Inflammatory macrophage treated with lipopolysaccharide for 4 hours (primary cell): Measurements from ENCODE around the gene ZSWIM3.
"Not testable (repeated sequence)": the region's sequence is repeated elsewhere in the genome, so short reads cannot be mapped to it uniquely, and the experiment has no call there.

ENCODE experiments used
- DNase-seq: peaks from one replicate; pipeline ENCODE4 v3.0.0-alpha.2; 2020

ZSWIM3 gene

DNA sequence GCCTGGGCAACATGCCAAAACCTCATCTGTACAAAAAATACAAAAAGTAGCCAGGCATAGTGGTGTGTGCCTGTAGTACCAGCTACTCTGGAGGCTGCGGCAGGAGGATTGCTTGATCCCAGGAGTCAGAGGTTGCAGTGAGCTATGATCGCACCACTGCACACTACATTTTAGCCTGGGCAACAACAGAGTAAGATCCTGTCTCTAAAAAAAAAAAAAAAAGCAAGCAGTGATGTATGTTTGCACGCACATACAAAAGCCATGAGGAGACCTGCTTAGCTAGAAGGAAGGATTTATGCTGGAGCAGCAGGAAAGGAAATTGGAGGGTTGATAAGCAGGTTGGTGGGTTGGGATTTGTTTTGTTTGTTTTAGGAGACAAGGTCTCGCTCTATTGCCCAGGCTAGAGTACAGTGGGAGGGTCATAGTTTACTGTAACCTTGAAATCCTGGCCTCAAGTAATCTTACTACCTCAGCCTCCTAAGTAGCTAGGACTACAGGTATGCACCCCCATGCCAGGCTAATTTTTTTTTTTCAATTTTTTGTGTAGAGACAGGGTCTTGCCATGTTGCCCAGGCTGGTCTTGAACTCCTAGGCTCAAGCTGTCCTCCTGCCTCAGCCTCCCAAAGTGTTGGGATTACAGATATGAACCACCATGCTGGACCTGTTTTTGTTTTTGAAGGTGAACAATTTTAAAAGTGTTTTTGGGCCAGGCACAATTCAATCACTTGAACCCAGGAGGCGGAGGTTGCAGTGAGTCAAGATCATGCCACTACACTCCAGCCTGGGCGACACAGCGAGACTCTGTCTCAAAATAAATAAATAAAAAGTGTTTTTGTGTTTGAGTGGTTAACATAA, 4.0 kb downstream of the ZSWIM3 start:
- DNase-seq: no peak

DNA sequence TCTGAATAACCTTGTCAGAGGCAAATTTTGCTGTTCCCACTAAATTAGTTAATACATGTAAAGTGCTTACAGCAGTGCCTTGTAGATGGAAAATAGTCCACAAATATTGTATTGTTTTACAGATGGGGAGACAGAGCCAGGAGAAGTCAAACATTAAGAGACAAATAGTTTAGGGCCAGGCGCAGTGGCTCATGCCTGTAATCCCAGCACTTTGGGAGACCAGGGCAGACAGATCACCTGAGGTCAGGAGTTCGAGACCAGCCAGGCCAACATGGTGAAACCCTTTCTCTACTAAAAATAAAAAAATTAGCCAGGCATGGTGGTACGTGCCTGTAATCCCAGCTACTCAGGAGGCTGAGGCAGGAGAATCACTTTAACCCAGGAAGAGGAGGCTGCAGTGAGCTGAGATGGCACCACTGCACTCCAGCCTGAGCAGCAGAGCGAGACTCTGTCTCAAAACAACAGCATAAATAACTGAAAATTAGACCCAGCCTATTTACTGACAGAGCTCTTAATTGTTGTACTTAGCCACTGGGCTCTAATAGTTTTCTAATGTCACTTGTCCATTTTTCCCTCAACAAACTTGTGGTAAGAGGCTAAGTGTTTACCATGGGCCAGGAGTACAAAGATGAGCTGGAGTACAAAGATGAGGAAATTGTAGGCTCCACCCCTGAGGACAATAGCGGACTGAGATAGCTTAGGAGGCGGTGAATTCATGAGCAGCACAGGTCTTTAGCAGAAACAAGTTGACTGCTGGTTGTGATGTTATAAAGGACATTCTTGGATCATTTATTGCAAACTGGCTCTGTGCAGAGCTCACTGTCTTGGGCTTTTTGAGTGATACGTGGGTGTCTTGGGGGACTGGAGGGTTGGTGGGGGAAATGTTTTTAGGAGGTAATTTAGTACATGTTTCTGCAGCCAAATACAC, 6.4 kb downstream of the ZSWIM3 start:
- DNase-seq: no peak

DNA sequence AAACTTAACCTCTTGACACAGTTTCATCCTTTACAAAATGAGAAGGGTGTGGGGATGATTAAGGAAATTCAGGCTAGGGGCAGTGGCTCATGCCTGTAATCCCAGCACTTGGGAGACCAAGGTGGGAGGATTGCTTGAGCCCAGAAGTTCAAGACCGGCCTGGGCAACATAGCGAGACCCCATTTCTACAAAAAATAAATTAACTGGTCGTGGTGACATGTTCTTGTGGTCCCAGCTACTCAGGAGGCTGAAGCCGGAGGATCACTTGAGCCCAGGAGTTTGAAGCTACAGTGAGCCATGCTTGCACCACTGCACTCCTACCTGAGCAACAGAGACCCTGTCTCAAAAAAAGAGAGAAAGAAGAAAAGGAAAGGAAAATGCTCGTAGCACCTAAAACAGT, 9.0 kb downstream of the ZSWIM3 start:
- no peak for DNase-seq

DNA sequence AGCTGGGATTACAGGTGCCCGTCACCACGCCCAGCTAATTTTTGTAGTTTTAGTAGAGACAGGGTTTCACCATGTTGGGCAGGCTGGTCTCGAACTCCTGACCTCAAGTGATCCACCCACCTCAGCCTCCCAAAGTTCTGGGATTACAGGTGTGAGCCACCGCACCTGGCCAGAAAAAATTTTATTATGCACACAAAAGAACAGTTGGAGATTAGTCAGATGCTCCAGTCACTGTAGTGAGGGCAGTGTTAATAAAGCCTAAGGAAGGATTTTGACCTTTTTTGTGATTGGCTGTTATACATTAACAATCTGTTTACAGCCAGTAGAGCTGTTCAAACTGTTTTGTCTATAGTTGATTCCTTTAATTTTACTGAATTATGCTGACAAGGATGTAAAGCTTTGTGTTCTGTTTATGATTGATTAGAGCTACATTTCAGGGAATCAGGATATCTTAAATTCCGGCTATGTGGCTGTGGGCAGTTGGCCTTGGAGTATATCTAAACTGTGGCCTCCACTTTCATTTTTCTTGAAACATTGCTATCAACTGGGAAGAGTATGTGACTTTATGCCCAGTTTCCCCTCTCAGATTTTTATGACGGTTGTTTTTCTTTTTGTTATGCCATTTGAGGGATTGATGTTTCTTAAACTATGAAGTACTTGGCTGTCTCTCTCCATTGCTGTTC, 9.9 kb downstream of the ZSWIM3 start:
- no peak for DNase-seq

DNA sequence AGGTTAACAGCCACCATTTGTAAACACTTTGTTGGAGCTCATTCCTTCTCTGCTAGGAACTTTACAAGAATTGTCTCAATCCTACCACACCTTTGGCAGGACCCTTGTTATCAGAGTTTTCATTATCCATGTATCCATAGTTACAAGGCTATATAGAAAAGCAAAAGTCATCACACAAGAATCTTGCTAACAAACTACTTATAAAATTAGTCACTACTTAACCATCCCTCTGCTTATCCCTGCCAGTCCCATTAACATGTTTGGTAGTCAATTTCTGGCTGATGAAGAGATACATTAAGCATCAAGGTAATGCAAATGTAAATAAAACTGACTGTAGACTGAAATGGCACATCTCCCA, 10.4 kb downstream of the ZSWIM3 start:
- DNase-seq: no peak

DNA sequence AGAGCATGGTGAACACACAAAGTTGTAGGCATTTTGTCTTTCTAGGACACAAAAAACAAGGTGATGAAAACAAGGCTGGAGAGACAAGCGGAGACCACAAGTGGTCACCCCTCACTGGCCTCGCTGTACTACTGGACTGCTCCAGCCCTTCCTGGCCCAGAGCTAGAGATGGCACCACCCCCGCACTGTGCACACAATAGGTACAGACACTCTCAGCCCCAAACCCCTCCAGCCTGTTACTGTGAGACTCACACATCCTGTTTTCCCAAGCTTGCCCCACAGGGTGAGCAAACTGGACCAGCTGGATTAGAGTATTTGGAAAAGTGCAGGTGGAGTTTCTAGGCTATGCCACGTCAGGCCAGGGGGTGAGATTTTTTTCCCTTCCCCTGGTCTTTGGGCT, 15.2 kb downstream of the ZSWIM3 start:
- no peak for DNase-seq

DNA sequence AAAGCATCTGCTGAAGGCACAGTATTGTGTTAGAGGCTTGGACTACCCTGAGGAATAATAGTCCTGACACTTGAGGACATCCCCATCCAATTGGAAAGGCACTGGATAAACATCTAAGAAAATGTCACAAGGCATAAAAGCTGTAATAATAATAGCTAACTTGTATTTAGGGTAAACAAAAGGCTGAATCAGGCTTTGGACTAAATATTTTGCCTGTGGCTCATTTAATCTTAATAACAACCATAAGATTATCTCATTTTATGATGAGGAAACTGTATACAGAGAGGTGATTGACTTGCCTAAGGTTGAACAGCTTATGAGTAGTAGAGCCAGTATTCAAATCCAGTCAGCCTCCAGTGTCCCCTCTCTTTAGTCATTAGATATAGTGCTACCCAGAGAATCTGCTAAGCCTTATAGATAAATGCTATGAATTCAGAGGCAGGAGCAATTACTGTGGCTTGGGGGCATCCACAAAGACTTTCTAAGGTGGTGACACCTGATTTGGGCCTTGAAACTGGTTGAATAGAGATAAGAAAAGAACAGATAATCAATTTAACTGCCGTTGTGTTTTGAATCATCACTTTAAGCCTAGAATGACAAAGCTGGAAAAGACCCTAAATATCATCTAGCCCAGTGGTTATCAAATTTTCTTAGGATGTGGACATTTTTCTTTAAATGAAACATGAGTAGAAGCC, 16.1 kb downstream of the ZSWIM3 start:
- no peak for DNase-seq

DNA sequence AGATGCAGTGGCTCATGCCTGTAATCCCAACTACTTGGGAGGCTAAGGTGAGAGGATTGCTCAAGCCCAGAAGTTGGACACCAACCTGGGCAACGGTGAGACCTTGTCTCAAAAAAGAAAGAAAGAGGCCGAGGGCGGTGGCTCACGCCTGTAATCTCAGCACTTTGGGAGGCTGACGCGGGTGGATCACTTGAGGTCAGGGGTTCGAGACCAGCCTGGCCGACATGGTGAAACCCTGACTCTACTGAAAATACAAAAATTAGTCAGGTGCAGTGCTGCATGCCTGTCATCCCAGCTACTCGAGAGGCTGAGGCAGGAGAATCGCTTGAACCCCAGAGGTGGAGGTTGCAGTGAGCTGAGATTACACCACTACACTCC, 16.7 kb downstream of the ZSWIM3 start:
- DNase-seq: not testable (repeated sequence)

DNA sequence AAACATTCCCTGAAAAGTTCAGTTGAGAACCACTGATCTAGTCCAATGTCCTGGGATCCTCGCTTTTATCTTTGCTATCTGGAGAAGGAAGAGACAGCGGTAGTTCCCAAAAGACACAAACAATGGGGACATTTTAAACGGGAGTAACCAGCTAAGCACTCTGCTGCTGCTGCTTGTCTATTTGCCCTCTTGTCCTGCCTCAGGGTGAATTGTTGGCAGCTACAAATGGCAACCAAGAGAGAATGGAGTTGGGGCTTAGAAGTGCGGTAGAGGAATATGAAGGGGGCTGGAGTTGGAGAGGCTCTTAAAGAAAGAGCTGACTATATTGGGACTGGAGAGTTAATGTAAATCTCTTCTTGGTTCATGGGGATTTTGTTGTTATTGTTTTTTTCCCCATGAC, 17.2 kb downstream of the ZSWIM3 start:
- no peak for DNase-seq

DNA sequence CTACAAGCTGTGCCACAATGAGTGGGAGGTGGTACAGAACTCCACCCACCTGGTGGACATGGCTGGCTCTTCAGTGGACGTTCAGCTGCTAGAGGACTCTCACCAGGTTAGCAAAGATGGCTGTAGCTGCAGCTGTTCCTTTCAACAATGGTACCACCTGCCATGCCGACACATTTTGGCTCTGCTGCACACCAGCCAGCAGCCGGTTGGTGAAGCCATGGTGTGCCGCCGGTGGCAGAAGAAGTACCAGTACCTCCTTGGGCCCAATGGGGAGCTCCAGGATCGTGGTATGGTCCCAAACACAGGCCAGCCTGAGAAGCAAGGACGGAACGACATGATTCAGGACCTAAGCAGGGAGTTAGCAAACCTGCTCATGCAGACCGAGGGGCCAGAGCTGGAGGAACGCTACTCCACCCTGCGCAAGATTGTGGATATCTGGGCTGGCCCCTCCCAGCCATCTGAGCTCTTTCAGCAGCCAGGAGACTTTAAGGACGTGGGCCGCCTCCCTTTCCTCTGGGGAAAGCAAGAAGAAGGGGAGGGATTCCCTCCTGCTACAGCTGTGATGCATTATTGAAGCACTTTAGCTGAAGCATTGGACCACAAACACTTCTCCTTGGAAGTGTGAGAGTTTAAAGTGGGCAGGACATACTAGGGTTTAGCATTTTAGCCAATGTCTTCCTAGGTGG, 20.8 kb downstream of the ZSWIM3 start:
- no peak for DNase-seq

DNA sequence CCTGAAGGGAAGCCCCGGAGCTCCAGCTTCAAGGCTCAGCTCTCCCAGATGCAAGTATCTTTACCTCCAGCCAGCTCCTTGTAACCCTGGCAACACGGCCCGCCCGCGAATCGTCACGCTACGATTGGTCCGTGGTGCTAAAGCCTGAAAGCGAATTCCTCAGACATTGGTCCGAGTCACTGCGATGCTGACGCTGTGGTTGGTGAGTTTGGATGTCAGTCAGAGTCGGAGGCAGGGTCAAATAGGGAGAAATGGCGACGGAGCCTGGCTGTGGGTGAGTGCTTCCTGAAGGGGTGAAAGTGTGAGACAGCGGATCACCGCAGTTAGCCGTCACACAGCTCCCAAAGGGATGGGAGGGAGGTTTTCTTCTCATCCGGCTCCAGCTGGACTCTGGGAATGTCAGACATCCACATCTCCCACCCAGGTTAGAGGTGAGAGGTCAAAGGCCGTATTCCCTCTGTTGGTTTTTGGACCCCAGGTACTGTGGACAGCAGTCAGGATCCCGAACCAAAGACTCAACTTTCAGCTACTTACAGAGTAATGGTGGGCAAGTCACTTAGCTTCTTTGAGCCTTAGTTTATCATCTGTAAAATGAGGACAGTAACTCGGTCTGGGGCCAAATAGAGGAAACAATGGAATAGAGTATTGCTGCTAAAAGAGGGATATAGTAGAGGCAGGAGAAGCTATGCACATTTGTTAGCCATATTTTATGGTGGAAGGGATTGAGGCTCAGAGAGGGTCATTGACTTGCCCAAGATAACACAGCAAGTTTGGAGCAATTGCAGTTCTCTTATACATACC, 23.8 kb downstream of the ZSWIM3 start, which contains the start of gene ZSWIM1:
Gene ZSWIM1 (plus strand): TSS at position 240 of the 801 bp plus-strand sequence. CDS start 1,366 bp downstream, outside the sequence.
- peak; percentile 99 for DNase-seq

DNA sequence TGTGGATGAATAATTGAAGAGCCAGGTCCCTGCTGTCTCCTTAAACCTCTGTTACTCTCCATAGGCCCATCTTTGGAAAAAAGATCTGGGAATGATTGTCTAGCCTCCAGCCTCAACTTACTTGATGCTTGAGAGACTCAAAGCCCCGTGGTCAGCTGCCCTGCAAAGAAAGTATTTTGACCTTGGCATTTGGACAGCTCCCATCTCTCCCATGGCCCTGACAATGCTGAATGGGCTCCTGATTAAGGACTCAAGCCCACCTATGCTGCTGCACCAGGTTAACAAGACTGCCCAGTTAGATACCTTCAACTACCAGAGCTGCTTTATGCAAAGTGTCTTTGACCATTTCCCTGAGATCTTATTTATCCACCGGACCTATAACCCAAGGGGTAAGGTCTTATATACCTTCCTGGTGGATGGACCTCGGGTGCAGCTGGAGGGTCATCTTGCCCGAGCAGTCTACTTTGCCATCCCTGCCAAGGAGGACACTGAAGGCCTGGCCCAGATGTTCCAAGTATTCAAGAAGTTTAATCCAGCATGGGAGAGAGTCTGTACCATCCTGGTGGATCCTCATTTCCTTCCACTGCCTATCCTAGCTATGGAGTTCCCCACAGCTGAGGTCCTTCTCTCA, 25.2 kb downstream of the ZSWIM3 start:
- no peak for DNase-seq

DNA sequence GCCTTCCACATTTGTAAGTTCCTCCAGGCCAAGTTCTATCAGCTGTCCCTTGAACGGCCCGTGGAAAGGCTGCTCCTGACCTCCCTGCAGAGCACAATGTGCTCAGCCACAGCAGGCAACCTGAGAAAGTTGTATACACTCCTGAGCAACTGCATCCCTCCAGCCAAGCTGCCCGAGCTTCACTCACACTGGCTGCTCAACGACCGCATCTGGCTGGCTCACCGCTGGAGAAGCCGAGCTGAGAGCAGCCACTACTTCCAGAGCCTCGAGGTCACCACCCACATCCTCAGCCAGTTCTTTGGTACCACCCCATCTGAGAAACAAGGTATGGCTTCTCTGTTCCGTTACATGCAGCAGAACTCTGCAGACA, 25.7 kb downstream of the ZSWIM3 start:
- no peak for DNase-seq

DNA sequence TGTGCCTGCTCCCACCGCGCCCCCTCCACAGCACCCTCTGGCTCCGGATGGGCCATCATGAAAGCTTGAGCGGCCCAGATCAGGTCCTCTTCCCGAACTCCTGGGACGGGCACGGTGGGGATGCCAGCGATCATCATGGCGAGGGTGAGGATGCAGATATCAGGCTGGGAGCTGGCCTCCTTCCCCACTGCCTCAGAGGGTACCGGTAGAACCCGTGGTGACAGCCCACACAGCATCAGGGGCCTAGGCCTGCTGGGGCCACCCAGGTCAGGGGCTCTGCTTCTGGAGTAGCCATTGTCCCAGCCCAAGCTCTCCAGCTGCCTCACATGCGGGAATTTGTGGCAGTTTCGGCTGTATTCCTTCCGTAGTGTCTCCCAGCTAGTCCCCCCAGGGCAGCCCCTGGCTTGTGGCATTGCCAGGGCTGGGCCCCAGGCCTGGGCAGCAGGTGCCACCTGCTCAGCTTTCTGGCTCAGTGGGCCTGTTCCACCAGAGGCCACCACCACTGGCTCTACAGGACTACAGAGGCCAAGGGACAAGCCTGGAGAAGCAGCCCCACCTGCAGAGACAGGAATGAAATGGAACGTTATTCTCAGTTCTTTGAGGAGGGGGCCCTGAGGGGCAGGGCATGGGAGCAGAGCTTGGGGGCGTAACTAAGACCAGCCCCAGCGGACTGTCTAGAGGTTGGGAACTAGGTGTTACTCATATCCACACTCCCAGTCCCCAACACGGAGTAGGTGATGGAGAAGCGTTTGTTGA, 29.4 kb downstream of the ZSWIM3 start:
- no peak for DNase-seq

DNA sequence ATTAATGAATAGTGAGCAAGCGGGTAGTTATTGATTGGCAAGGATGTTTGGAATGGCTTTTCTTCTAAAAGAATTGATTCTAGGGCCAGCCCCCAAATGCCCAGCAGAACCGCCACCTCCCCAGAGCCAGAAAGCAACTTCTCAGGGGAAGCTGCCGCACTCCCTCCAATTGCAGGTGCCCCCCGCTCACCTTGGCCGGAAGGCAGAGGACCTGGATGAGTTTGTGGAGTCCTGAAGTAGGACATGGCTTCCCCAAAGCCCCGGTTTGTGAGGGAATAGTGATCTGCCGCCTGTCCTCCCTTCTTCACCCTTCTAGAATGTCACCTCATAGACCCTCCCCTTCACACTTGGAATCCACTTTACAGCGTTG, 29.9 kb downstream of the ZSWIM3 start, which contains the start of gene SPATA25:
Gene SPATA25 (minus strand): TSS at position 277 of the 370 bp plus-strand sequence. CDS start 32 bp downstream, at position 245.
- DNase-seq: no peak

DNA sequence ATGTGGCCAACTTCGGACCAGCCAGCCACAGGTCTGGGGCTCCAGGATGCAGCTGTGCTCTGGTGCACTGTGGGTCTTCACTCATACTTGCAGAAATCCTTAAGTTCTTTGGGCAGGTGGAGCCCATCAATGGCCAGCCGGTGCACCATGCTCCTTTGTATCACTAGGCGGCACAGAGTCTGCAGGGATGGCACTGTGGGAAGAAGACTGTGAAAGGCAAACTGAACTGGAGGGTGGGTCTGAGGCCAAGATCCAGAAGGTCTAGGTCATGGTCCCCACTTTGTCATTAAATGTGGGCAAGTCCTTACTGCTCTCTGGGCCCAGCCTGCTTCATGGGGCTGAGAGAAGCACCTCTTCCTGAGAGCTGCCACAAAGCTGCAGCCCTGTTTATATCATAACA, 31.3 kb downstream of the ZSWIM3 start:
- DNase-seq: no peak

DNA sequence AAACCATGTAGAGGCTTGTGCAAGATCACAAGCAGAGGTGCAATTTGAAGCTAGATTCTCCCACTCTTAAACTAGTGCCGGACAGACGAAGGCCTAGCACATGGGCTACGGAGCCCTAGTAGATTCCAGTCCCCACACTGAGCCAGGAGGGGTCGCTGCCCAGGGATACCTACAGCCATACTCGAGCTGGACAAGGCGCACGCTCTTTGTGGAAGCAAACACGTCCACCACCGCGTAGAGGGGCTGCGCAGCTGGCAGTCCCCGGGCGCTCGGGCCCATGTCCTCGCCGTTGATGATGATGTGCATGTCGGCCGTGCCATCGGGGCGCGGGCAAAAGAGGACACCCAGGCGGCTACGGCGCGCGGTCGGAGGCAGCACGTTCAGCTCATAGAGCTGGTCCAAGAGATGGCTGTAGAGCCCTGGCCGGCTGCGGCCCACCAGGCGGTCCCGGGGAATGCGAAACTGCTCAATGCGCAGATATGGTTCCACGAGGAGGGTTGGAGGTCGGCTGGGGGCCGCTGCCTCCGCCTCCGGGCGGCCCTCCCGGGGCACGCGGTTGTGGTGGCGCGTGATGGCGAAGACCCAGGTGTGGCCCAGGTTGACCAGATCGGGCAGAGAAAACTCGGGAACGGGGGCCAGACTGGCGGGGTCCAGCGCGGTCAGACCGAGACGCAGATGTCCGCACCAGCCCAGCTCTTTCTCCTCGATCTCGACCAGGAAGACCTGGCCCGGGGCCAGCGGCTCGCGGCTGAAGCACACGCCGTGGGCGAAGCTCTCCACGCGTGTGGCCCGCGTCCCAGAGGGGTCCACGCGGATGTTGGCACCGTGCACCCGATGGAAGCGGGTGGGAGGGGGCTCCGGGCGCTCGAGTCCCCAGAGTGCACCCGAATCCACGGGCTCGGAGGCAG, 32.9 kb downstream of the ZSWIM3 start:
- DNase-seq: peak; percentile 79
